ENCODE data around the gene GARIN5B.

DNA sequence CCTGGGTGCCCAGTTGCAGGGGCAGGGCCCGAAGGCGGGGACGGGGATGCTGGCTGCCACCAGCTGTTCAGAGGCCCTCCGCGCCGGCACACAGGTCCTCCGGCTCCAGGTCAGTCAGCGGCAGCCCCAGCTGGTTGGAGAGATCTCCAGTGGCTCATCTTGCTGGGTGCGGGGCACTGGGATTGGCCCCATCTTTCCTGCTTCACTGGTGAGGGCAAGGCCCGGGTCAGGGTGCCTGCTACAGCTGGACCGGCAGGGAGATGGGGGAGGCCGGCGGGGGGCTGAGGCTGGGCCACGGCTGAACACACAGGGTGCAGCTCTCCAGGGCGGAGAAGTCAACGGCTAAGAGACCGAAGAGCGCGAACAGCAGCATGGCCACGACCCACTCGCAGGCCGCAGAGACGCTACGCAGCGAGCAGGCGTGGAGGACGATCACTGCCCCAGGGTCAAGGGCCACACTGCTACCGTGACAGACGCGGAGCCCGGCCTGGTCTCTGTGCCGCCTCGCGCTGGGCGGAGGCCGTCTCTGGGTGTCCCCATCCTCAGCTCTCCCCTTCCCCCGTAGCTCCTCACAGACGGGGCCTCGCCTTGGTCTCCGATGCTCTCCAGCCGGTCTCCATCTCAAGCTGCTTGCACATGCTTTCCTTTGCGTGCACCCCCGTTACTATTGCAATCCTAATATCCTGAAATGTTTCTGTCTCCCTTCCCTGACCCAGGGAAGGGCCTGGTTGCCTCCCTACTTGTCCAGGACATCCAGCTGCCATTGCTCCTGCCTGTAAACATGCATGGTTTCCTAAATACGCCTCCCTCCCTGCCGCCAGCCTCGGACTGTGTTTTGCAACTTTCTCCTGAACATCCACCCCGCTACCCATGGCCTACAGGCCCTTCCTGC is 50.2 kb downstream of the GARIN5B start:
- no peak for TF ChIP-seq NFRKB (IDR thresholded peaks at IDR 0.05)
- no peak for TF ChIP-seq FOXM1 (IDR thresholded peaks at IDR 0.05; ENCODE audit: borderline replicate concordance)
- no peak for TF ChIP-seq SUZ12 (IDR thresholded peaks at IDR 0.05)
- no peak for TF ChIP-seq ARNT (IDR thresholded peaks at IDR 0.05)

All from HEK293T (cell line).